ENCODE results near the gene ABLIM1. TPM values are rescaled to one million over a fixed set of nuclear protein-coding genes. Genes with fewer than 3 reads are reported as not detected.
A peak's percentile ranks its signal among the peaks of the same experiment; 100 is the strongest.
"Not testable (repeated sequence)": the region's sequence is repeated elsewhere in the genome, so short reads cannot be mapped to it uniquely, and the experiment has no call there.

Gene ABLIM1
- 10 to 100 TPM; 72.1 to 91.0 TPM for total RNA-seq
- polyA plus RNA-seq (ENCODE audit: insufficient read length in 2 of 2), result 100 to 1,000 TPM; 100 to 103 TPM
- long read RNA-seq, donor 1, partial matches to known transcripts, result 5 of 5 reads
- long read RNA-seq, donor 1, other reads (novel, unspliced or antisense), result 0 of 5 reads
- long read RNA-seq, donor 2, partial matches to known transcripts, result 0 of 1 reads
- long read RNA-seq, donor 2, other reads (novel, unspliced or antisense), result 0 of 1 reads
- long read RNA-seq, donor 3, result 0 reads
- long read RNA-seq, donor 4, result 0 reads

DNA sequence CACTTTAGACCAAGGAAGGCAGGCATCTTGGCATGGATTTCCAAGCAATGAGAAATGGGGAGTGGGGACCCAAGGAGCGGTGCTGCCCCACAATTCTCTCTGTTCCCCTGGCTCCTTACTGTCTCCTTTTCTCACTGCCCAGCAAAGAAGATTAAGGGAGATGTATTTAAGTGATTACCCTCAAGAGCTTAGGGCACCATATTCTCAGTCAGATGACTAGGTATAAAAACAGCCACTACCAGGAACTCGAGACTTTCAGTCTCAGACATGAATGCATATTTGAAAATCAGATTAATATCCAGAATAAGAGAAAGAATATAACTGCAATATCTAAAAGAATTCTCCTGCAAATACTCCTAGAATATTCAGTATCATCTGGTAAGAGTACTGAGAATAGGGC is at the start of gene ABLIM1:
ABLIM1 (minus strand) TSS at position 101 of the 400 bp plus-strand sequence; CDS start at position 26, 75 bp downstream.
- Histone ChIP-seq H3K27me3 (ENCODE audit: control insufficient read depth, insufficient read depth, low read length) (no peaks in the 10 kb centered on the region), H3K4me1 (ENCODE audit: control insufficient read depth, insufficient read depth, low read length) (peaks cover 14% of the 10 kb centered on the region), H3K4me3 (ENCODE audit: low read depth, low read length) (no peak within 1 kb of the TSS), H3K36me3 (ENCODE audit: control insufficient read depth, insufficient read depth, low read length) (no peaks in the 10 kb centered on the region), H3K27ac (ENCODE audit: low read depth, low read length) (no peak within 1 kb of the TSS), H3K9me3 (ENCODE audit: control insufficient read depth, insufficient read depth, low read length) (no peaks in the 10 kb centered on the region)
- no peak for DNase-seq (ENCODE audit: low read depth in 4 of 6, low spot score in 6 of 6)
- no CpG with 5 or more reads among the region's 2 CpGs for WGBS (ENCODE audit: insufficient coverage)

GRCh38 chr10:114706458-114707055 is 48.5 kb upstream of the ABLIM1 start:
- peaks cover 3% of the 10 kb centered on the region for H3K27me3 ChIP-seq (ENCODE audit: control insufficient read depth, insufficient read depth, low read length)
- H3K4me1 ChIP-seq (ENCODE audit: control insufficient read depth, insufficient read depth, low read length), result peaks cover 2% of the 10 kb centered on the region
- no peaks in the 10 kb centered on the region for H3K36me3 ChIP-seq (ENCODE audit: control insufficient read depth, insufficient read depth, low read length)
- DNase-seq (ENCODE audit: low read depth in 4 of 6, low spot score in 6 of 6), result no peak
- no peaks in the 10 kb centered on the region for H3K9me3 ChIP-seq (ENCODE audit: control insufficient read depth, insufficient read depth, low read length)
- no peak overlapping the region for H3K27ac ChIP-seq (ENCODE audit: low read depth, low read length)
- H3K4me3 ChIP-seq (ENCODE audit: low read depth, low read length), result no peak overlapping the region
- no CpG with 5 or more reads among the region's 4 CpGs for WGBS (ENCODE audit: insufficient coverage)

- no peak overlapping the region for H3K27ac ChIP-seq (ENCODE audit: low read depth, low read length)
- no peaks in the 10 kb centered on the region for H3K36me3 ChIP-seq (ENCODE audit: control insufficient read depth, insufficient read depth, low read length)
These were observed 46.6 kb upstream of the ABLIM1 start for GRCh38 chr10:114704679-114705078.

DNA sequence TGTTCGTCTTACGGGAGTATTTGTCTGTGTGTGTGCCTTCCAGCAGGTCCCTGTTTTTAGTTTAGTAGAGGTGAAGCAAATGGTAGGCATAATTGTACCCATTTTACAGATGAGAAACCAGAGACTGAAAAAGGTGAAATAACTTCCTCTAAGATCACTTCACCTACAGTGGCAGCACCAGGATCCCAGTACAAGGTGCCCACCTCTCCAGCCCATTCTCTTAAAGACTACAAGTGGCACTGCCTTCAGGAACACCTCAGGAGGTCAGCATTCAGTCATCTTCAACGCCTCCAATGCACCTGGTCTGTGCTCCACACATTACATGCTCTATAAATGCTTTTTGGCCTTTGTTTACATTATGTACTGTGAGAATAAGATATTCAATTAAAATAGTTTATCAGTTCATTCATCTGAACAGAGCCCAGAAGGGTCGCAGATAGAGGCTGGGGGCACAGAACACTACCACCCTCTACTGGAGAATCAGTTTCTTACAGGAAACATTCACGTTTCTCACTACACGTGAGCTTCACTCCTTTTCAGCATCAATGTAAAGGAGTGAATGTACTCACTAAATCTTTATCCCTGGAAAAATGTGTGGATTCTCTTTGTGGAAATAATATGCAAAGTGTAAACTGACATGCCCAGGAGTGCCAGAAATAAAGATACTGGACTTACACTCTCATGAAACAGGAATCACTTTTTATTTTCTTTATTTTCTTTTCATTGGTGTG is 45.5 kb upstream of the ABLIM1 start:
- Histone ChIP-seq H3K36me3 (ENCODE audit: control insufficient read depth, insufficient read depth, low read length) (no peaks in the 10 kb centered on the region), H3K4me3 (ENCODE audit: low read depth, low read length) (no peak overlapping the region), H3K27ac (ENCODE audit: low read depth, low read length) (no peak overlapping the region), H3K27me3 (ENCODE audit: control insufficient read depth, insufficient read depth, low read length) (peaks cover 3% of the 10 kb centered on the region), H3K4me1 (ENCODE audit: control insufficient read depth, insufficient read depth, low read length) (no peaks in the 10 kb centered on the region), H3K9me3 (ENCODE audit: control insufficient read depth, insufficient read depth, low read length) (no peaks in the 10 kb centered on the region)
- peak in 2 of 6 donors; percentile 45 to 50 for DNase-seq (ENCODE audit: low read depth in 4 of 6, low spot score in 6 of 6)
- no CpG with 5 or more reads among the region's 6 CpGs for WGBS (ENCODE audit: insufficient coverage)

More at GRCh38 chr10:114704679-114705078, 46.6 kb upstream of the ABLIM1 start:
- Histone ChIP-seq H3K4me1 (ENCODE audit: control insufficient read depth, insufficient read depth, low read length) (no peaks in the 10 kb centered on the region), H3K27me3 (ENCODE audit: control insufficient read depth, insufficient read depth, low read length) (peaks cover 3% of the 10 kb centered on the region), H3K4me3 (ENCODE audit: low read depth, low read length) (no peak overlapping the region), H3K9me3 (ENCODE audit: control insufficient read depth, insufficient read depth, low read length) (no peaks in the 10 kb centered on the region)
- DNase-seq (ENCODE audit: low read depth in 4 of 6, low spot score in 6 of 6), result peak in 2 of 6 donors; percentile 55 to 63
- no CpG with 5 or more reads among the region's 4 CpGs for WGBS (ENCODE audit: insufficient coverage)

DNA sequence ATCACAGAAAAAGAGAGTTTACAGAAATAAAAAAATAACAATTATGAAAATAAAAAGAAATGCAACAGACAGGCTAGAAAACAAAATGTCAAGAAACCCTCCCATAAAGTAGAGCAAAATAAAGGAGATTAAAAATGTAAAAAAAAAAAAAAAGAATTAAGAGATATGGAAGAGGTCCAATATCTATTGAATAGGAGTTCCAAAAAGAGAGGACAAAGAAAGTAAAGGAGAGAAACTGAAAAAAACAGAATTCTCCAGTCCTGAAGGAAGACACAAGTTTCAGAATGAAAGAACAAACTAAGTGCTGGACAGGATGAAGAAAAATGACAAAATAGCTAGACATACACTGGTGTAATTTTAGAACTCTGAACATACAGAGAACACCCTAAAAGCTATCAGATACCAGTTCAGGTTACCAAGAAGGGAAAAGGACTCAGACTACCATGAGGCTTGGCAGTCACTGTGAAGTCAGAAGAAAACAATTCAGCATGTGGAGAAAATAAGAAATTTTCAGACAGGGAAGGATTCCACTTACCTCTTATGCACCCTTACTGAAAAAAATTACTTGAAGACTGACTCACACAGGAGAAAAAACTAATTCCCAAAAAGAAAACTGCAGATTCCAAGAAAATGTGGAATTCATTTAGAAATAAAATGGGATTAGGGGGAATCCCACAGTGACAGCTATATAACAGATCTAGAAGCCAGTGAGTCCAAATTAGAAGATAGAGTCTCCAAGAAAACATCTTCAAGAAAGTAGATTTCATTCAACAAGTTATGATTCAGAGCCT is 40.4 kb upstream of the ABLIM1 start:
- Histone ChIP-seq H3K9me3 (ENCODE audit: control insufficient read depth, insufficient read depth, low read length) (no peaks in the 10 kb centered on the region), H3K27me3 (ENCODE audit: control insufficient read depth, insufficient read depth, low read length) (no peaks in the 10 kb centered on the region), H3K4me1 (ENCODE audit: control insufficient read depth, insufficient read depth, low read length) (no peaks in the 10 kb centered on the region), H3K36me3 (ENCODE audit: control insufficient read depth, insufficient read depth, low read length) (no peaks in the 10 kb centered on the region), H3K27ac (ENCODE audit: low read depth, low read length) (no peak overlapping the region), H3K4me3 (ENCODE audit: low read depth, low read length) (no peak overlapping the region)
- DNase-seq (ENCODE audit: low read depth in 4 of 6, low spot score in 6 of 6), result no peak

- Histone ChIP-seq H3K36me3 (ENCODE audit: control insufficient read depth, insufficient read depth, low read length) (no peaks in the 10 kb centered on the region), H3K4me1 (ENCODE audit: control insufficient read depth, insufficient read depth, low read length) (peaks cover 9% of the 10 kb centered on the region), H3K27ac (ENCODE audit: low read depth, low read length) (no peak overlapping the region), H3K27me3 (ENCODE audit: control insufficient read depth, insufficient read depth, low read length) (no peaks in the 10 kb centered on the region), H3K9me3 (ENCODE audit: control insufficient read depth, insufficient read depth, low read length) (no peaks in the 10 kb centered on the region), H3K4me3 (ENCODE audit: low read depth, low read length) (no peak overlapping the region)
- no peak for DNase-seq (ENCODE audit: low read depth in 4 of 6, low spot score in 6 of 6)
- 70% methylated on average over 7 of the region's 10 CpGs for WGBS (ENCODE audit: insufficient coverage)
These were observed 39.1 kb upstream of the ABLIM1 start for GRCh38 chr10:114697061-114697598.

- not testable (repeated sequence) for H3K36me3 ChIP-seq (ENCODE audit: control insufficient read depth, insufficient read depth, low read length); H3K4me3 ChIP-seq (ENCODE audit: low read depth, low read length); H3K27ac ChIP-seq (ENCODE audit: low read depth, low read length); H3K9me3 ChIP-seq (ENCODE audit: control insufficient read depth, insufficient read depth, low read length); H3K27me3 ChIP-seq (ENCODE audit: control insufficient read depth, insufficient read depth, low read length); H3K4me1 ChIP-seq (ENCODE audit: control insufficient read depth, insufficient read depth, low read length); DNase-seq (ENCODE audit: low read depth in 4 of 6, low spot score in 6 of 6)
These were observed 38.2 kb upstream of the ABLIM1 start for GRCh38 chr10:114696301-114696700.

- 36% methylated on average over 5 of the region's 8 CpGs for WGBS (ENCODE audit: insufficient coverage)
- no peaks in the 10 kb centered on the region for H3K36me3 ChIP-seq (ENCODE audit: control insufficient read depth, insufficient read depth, low read length)
- no peaks in the 10 kb centered on the region for H3K9me3 ChIP-seq (ENCODE audit: control insufficient read depth, insufficient read depth, low read length)
- DNase-seq (ENCODE audit: low read depth in 4 of 6, low spot score in 6 of 6), result no peak
- peaks cover 14% of the 10 kb centered on the region for H3K4me1 ChIP-seq (ENCODE audit: control insufficient read depth, insufficient read depth, low read length)
- H3K27ac ChIP-seq (ENCODE audit: low read depth, low read length), result no peak overlapping the region
- no peaks in the 10 kb centered on the region for H3K27me3 ChIP-seq (ENCODE audit: control insufficient read depth, insufficient read depth, low read length)
- H3K4me3 ChIP-seq (ENCODE audit: low read depth, low read length), result no peak overlapping the region
These were observed 36.7 kb upstream of the ABLIM1 start for GRCh38 chr10:114694752-114695151.

DNA sequence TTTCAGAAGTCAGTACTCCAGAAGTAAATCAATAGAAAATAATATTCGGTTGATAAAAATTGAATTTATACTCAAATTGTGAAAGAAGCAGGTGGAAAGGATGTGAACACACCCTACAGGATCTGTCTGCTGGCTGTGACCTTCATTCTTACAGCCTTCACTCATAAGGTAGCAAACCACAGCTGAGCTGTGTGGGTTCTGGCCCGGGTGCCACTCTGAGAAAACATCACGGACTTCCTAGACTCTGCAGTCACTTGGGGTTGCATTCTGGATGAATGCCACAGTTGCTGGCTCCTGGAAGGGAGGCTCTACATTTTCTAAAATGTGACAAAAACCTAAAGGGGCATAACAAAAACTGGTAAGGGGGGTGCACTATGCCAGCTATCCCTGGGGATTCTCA is 36.0 kb upstream of the ABLIM1 start:
- 65% methylated on average over 2 of the region's 3 CpGs for WGBS (ENCODE audit: insufficient coverage)
- Histone ChIP-seq H3K4me3 (ENCODE audit: low read depth, low read length) (no peak overlapping the region), H3K27ac (ENCODE audit: low read depth, low read length) (no peak overlapping the region), H3K36me3 (ENCODE audit: control insufficient read depth, insufficient read depth, low read length) (no peaks in the 10 kb centered on the region), H3K9me3 (ENCODE audit: control insufficient read depth, insufficient read depth, low read length) (no peaks in the 10 kb centered on the region), H3K4me1 (ENCODE audit: control insufficient read depth, insufficient read depth, low read length) (peaks cover 14% of the 10 kb centered on the region), H3K27me3 (ENCODE audit: control insufficient read depth, insufficient read depth, low read length) (no peaks in the 10 kb centered on the region)
- DNase-seq (ENCODE audit: low read depth in 4 of 6, low spot score in 6 of 6), result no peak

Measured in spinal cord (tissue), 10 donors.